ENCODE results near the gene CLTRN. TPM values are rescaled to one million over a fixed set of nuclear protein-coding genes. Genes with fewer than 3 reads are reported as not detected.

The CLTRN gene
- total and polyA plus RNA-seq, 4 donors, result 1.1 to 3.6 (median 2.3) TPM

DNA sequence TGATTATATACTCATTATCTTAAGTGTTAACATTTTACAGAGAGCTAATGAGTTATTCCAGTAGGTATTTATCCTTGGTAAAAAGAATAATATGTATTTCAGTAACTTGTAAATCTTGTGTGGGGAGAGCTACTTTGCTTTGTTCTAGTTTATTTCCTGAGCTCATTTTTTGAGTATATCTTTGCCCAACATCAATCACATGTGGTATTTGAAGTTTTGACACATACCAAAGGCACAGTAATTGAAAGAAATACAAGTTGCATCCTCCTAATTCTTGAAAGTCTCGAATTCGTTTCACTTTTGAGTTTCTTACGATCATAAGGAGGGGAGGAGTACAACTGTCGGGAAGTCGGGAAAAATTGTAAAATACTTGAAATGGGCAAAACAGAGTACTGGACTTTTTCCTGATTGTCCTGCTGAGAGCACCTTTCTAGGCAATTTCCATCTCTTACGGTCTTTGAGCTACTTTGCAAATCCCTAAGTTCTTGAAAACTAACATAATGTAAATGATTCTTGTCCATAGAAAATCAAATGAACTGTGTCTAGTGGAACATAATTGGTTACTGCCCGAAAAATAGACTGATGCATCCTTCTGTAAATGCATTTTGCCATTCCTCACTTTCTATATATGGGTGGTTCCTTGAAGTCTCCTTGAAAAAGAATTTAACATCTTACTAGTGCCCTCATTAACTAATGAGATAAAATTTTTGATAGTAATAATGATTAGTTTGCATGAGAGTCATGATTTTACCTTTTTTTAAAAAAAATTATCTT lies 20.6 kb downstream of the CLTRN start:
- TF ChIP-seq, protein P1, sequence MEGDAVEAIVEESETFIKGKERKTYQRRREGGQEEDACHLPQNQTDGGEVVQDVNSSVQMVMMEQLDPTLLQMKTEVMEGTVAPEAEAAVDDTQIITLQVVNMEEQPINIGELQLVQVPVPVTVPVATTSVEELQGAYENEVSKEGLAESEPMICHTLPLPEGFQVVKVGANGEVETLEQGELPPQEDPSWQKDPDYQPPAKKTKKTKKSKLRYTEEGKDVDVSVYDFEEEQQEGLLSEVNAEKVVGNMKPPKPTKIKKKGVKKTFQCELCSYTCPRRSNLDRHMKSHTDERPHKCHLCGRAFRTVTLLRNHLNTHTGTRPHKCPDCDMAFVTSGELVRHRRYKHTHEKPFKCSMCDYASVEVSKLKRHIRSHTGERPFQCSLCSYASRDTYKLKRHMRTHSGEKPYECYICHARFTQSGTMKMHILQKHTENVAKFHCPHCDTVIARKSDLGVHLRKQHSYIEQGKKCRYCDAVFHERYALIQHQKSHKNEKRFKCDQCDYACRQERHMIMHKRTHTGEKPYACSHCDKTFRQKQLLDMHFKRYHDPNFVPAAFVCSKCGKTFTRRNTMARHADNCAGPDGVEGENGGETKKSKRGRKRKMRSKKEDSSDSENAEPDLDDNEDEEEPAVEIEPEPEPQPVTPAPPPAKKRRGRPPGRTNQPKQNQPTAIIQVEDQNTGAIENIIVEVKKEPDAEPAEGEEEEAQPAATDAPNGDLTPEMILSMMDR (IDR thresholded peaks at IDR 0.05; ENCODE audit: control extremely low read depth, extremely low read depth), result no peak
- Histone ChIP-seq H3K27me3 (ENCODE audit: control insufficient read depth in 3 of 3, insufficient read depth in 3 of 3, low read length in 2 of 3) (peaks cover 3 to 45% (median 19%) of the 10 kb centered on the region in 3 donors), H3K4me3 (no peak overlapping the region), H3K4me1 (ENCODE audit: control insufficient read depth in 5 of 5, insufficient read depth in 5 of 5, low read length in 5 of 5) (no peaks in the 10 kb centered on the region), H3K36me3 (ENCODE audit: control insufficient read depth in 4 of 4, insufficient read depth in 4 of 4, low read length in 4 of 4) (no peaks in the 10 kb centered on the region), H3K9me3 (ENCODE audit: control insufficient read depth in 4 of 4, insufficient read depth in 3 of 4, low read length in 3 of 4) (peaks cover 0 to 2% (median 0%) of the 10 kb centered on the region in 4 donors), H3K9ac (ENCODE audit: insufficient read depth in 1 of 2, low read length in 2 of 2) (no peak overlapping the region), H3K27ac (ENCODE audit: low read depth in 1 of 2, low read length in 1 of 2) (no peak overlapping the region)
- DNase-seq (no peak), ATAC-seq (ENCODE audit: insufficient read depth, low FRiP score) (no peak)
- WGBS, 2 donors, result 73 to 81% methylated on average over 7 of the region's 7 CpGs

DNA sequence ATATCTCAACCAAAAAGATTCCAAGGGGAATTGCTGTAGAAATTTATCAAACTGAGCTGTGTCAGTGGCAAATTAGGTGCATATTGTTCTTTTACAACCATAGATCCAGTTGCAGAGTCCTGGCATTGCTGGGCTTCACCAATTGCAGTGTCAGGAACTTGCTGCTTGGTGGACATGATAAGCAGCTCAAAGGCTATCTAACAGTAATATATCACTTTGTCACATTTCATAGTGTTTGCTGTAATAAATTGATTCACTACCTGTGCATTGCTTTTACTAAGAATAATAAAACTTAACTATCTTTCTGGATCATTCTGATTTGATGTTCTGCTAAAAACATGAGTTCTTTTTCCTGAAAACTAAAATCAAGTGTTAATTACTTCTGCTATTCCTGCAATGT lies 33.0 kb downstream of the CLTRN start:
- Histone ChIP-seq H3K27ac (ENCODE audit: low read depth in 1 of 2, low read length in 1 of 2) (no peak overlapping the region), H3K4me3 (no peak overlapping the region), H3K9me3 (ENCODE audit: control insufficient read depth in 4 of 4, insufficient read depth in 3 of 4, low read length in 3 of 4) (no peaks in the 10 kb centered on the region), H3K36me3 (ENCODE audit: control insufficient read depth in 4 of 4, insufficient read depth in 4 of 4, low read length in 4 of 4) (no peaks in the 10 kb centered on the region), H3K9ac (ENCODE audit: insufficient read depth in 1 of 2, low read length in 2 of 2) (no peak overlapping the region), H3K4me1 (ENCODE audit: control insufficient read depth in 5 of 5, insufficient read depth in 5 of 5, low read length in 5 of 5) (no peaks in the 10 kb centered on the region), H3K27me3 (ENCODE audit: control insufficient read depth in 3 of 3, insufficient read depth in 3 of 3, low read length in 2 of 3) (peaks cover 0 to 45% (median 31%) of the 10 kb centered on the region in 3 donors)
- DNase-seq (no peak), ATAC-seq (ENCODE audit: insufficient read depth, low FRiP score) (no peak)
- TF ChIP-seq, protein P1 (IDR thresholded peaks at IDR 0.05; ENCODE audit: control extremely low read depth, extremely low read depth), result no peak

- Histone ChIP-seq H3K9ac (ENCODE audit: insufficient read depth in 1 of 2, low read length in 2 of 2) (no peak overlapping the region), H3K27me3 (ENCODE audit: control insufficient read depth in 3 of 3, insufficient read depth in 3 of 3, low read length in 2 of 3) (peaks cover 0 to 59% (median 47%) of the 10 kb centered on the region in 3 donors), H3K36me3 (ENCODE audit: control insufficient read depth in 4 of 4, insufficient read depth in 4 of 4, low read length in 4 of 4) (no peaks in the 10 kb centered on the region), H3K9me3 (ENCODE audit: control insufficient read depth in 4 of 4, insufficient read depth in 3 of 4, low read length in 3 of 4) (no peaks in the 10 kb centered on the region), H3K27ac (ENCODE audit: low read depth in 1 of 2, low read length in 1 of 2) (no peak overlapping the region), H3K4me3 (no peak overlapping the region), H3K4me1 (ENCODE audit: control insufficient read depth in 5 of 5, insufficient read depth in 5 of 5, low read length in 5 of 5) (no peaks in the 10 kb centered on the region)
- no peak for ATAC-seq (ENCODE audit: insufficient read depth, low FRiP score)
- 78 to 93% methylated on average over 1 of the region's 1 CpG for WGBS, 2 donors
- TF ChIP-seq, protein P1 (IDR thresholded peaks at IDR 0.05; ENCODE audit: control extremely low read depth, extremely low read depth), result no peak
- no peak for DNase-seq
Measured at GRCh38 chrX:15623054-15623453, 41.6 kb downstream of the CLTRN start.

Data from lung (tissue), 12 donors.